ENCODE results near the gene ST6GALNAC6. TPM values are rescaled to one million over a fixed set of nuclear protein-coding genes. Genes with fewer than 3 reads are reported as not detected.

The ST6GALNAC6 gene
- total and polyA plus RNA-seq, 11 donors = 28.4 to 75.9 (median 43.2) TPM

- Histone ChIP-seq H3K27me3 (no peaks in the 10 kb centered on the region), H3K4me1 (peaks cover 9 to 68% (median 43%) of the 10 kb centered on the region in 12 donors), H3K9me3 (peaks cover 0 to 16% (median 7%) of the 10 kb centered on the region in 12 donors), H3K36me3 (peaks cover 0 to 39% (median 31%) of the 10 kb centered on the region in 9 donors), H3K4me3 (peak overlapping the region; percentile 49 to 94 (median 88)), H3K27ac (peak overlapping the region; percentile 85 to 98 (median 95))
- WGBS, 4 donors = 33 to 37% (median 35%) methylated on average over 13 of the region's 13 CpGs
- ATAC-seq (peak in 1 of 4 donors; percentile 0), DNase-seq (no peak)
- intact Hi-C loops (cut with DNase I) = loop anchor here in 1 of 10 donors (10.0 kb wide), 1 partner anchor 89 kb away; no protein-coding TSS in a partner anchor
- no peak for TF ChIP-seq POLR2A (IDR thresholded peaks at IDR 0.05)
- TF ChIP-seq, protein P1, sequence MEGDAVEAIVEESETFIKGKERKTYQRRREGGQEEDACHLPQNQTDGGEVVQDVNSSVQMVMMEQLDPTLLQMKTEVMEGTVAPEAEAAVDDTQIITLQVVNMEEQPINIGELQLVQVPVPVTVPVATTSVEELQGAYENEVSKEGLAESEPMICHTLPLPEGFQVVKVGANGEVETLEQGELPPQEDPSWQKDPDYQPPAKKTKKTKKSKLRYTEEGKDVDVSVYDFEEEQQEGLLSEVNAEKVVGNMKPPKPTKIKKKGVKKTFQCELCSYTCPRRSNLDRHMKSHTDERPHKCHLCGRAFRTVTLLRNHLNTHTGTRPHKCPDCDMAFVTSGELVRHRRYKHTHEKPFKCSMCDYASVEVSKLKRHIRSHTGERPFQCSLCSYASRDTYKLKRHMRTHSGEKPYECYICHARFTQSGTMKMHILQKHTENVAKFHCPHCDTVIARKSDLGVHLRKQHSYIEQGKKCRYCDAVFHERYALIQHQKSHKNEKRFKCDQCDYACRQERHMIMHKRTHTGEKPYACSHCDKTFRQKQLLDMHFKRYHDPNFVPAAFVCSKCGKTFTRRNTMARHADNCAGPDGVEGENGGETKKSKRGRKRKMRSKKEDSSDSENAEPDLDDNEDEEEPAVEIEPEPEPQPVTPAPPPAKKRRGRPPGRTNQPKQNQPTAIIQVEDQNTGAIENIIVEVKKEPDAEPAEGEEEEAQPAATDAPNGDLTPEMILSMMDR (IDR thresholded peaks at IDR 0.05) = no peak
These were observed 45.9 kb downstream of the ST6GALNAC6 start for GRCh38 chr9:127853312-127854183.

DNA sequence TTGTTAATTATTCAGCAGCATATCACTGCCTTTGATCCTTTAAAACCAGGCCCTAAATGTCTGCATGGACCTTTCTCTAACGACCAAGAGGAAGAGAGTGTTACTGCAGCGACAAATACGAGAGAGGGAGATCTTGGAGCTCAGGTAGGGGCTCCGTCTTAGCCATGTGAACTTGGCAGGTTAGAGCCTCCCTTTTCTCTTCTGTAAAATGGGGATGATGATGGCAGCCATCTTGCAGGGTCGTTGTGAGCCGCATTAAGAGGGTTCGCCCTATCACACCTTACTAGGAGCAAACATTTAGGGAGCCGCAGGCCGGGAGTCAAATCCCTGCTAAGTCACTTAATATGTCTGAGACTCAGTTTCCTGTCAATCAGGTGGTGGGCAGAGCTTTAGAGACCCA lies 46.6 kb downstream of the ST6GALNAC6 start:
- 50 to 63% (median 54%) methylated on average over 7 to 9 of the region's 9 CpGs for WGBS, 4 donors
- H3K36me3 ChIP-seq = peaks cover 0 to 46% (median 36%) of the 10 kb centered on the region in 9 donors
- no peak for TF ChIP-seq POLR2A (IDR thresholded peaks at IDR 0.05)
- TF ChIP-seq, protein P1 (IDR thresholded peaks at IDR 0.05) = no peak

GRCh38 chr9:127850286-127850830 lies 49.0 kb downstream of the ST6GALNAC6 start:
- Histone ChIP-seq H3K4me3 (peak overlapping the region; percentile 4 to 94 (median 88)), H3K9me3 (peaks cover 0 to 17% (median 7%) of the 10 kb centered on the region in 12 donors), H3K27me3 (no peaks in the 10 kb centered on the region), H3K4me1 (peaks cover 1 to 62% (median 41%) of the 10 kb centered on the region in 12 donors), H3K27ac (peak overlapping the region; percentile 54 to 98 (median 95)), H3K36me3 (peaks cover 0 to 49% (median 36%) of the 10 kb centered on the region in 9 donors)
- intact Hi-C loops (cut with DNase I) = loop anchor here in 1 of 10 donors (10.0 kb wide), 1 partner anchor 86 kb away; no protein-coding TSS in a partner anchor
- TF ChIP-seq, protein P1 (IDR thresholded peaks at IDR 0.05) = no peak
- TF ChIP-seq POLR2A (IDR thresholded peaks at IDR 0.05) = no peak
- 65 to 74% (median 70%) methylated on average over 8 to 17 of the region's 17 CpGs for WGBS, 4 donors
- no peak for DNase-seq
- ATAC-seq = no peak

More for the DNA sequence above, 46.6 kb downstream of the ST6GALNAC6 start:
- no peak for ATAC-seq
- Histone ChIP-seq H3K27me3 (no peaks in the 10 kb centered on the region), H3K27ac (peak overlapping the region; percentile 85 to 98 (median 95)), H3K9me3 (peaks cover 0 to 17% (median 7%) of the 10 kb centered on the region in 12 donors), H3K4me3 (peak overlapping the region; percentile 49 to 94 (median 88)), H3K4me1 (peaks cover 6 to 64% (median 41%) of the 10 kb centered on the region in 12 donors)
- intact Hi-C loops (cut with DNase I) = loop anchor here in 1 of 10 donors (10.0 kb wide), 1 partner anchor 88 kb away; no protein-coding TSS in a partner anchor
- DNase-seq = no peak

Measured in heart left ventricle (tissue), 16 donors.